Measurements from ENCODE around the gene GJC1.

Gene GJC1

DNA sequence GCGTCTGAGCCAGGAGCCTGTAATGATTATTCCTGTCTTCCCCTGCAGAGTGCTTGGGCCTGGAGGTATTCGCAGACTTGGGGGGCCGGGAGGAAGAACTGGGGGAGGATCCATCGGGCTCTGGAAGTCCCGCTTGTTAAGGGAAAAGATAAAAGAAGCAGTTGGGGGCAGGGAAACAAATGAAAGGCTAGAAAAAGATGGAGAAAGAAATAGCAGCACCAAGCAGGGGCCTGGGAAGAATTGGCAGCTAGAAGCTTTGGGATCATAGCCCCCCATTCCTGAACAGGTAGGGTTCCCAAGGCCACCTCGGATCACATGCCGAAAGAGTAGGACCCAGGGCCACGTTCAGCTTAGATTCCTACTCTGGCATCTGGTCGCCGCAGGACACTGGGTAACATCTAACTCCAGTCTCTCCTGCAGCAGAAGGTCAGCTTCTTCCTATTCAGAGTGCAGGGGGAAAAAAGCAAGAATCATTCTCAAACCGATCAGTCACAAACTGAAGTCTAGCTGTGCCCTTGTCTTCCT, 47.7 kb downstream of the GJC1 start:
- TF ChIP-seq EZH2phosphoT487 (IDR thresholded peaks at IDR 0.05; ENCODE audit: low read depth) = no peak
- TF ChIP-seq, protein P1, sequence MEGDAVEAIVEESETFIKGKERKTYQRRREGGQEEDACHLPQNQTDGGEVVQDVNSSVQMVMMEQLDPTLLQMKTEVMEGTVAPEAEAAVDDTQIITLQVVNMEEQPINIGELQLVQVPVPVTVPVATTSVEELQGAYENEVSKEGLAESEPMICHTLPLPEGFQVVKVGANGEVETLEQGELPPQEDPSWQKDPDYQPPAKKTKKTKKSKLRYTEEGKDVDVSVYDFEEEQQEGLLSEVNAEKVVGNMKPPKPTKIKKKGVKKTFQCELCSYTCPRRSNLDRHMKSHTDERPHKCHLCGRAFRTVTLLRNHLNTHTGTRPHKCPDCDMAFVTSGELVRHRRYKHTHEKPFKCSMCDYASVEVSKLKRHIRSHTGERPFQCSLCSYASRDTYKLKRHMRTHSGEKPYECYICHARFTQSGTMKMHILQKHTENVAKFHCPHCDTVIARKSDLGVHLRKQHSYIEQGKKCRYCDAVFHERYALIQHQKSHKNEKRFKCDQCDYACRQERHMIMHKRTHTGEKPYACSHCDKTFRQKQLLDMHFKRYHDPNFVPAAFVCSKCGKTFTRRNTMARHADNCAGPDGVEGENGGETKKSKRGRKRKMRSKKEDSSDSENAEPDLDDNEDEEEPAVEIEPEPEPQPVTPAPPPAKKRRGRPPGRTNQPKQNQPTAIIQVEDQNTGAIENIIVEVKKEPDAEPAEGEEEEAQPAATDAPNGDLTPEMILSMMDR (IDR thresholded peaks at IDR 0.05; ENCODE audit: low read depth, low read length) = no peak
- H3K4me1 ChIP-seq (ENCODE audit: low read length) = peaks cover 19% of the 10 kb centered on the region
- H2AFZ ChIP-seq (ENCODE audit: low read depth, low read length) = no peak overlapping the region
- H4K20me1 ChIP-seq (ENCODE audit: insufficient read depth, low read length) = no peaks in the 10 kb centered on the region
- H3K9ac ChIP-seq (ENCODE audit: low read length) = no peak overlapping the region
- no peaks in the 10 kb centered on the region for H3K79me2 ChIP-seq (ENCODE audit: low read length)
- no peaks in the 10 kb centered on the region for H3K27me3 ChIP-seq (ENCODE audit: low read depth, low read length)
- H3K9me3 ChIP-seq (ENCODE audit: insufficient read depth, low read length) = no peaks in the 10 kb centered on the region
- H3K27ac ChIP-seq (ENCODE audit: low read length) = no peak overlapping the region
- no peak overlapping the region for H3K4me3 ChIP-seq (ENCODE audit: low read length)
- no peak overlapping the region for H3K4me2 ChIP-seq (ENCODE audit: low read length)
- H3K36me3 ChIP-seq (replicated peaks; ENCODE audit: low read depth, low read length) = no peaks in the 10 kb centered on the region

DNA sequence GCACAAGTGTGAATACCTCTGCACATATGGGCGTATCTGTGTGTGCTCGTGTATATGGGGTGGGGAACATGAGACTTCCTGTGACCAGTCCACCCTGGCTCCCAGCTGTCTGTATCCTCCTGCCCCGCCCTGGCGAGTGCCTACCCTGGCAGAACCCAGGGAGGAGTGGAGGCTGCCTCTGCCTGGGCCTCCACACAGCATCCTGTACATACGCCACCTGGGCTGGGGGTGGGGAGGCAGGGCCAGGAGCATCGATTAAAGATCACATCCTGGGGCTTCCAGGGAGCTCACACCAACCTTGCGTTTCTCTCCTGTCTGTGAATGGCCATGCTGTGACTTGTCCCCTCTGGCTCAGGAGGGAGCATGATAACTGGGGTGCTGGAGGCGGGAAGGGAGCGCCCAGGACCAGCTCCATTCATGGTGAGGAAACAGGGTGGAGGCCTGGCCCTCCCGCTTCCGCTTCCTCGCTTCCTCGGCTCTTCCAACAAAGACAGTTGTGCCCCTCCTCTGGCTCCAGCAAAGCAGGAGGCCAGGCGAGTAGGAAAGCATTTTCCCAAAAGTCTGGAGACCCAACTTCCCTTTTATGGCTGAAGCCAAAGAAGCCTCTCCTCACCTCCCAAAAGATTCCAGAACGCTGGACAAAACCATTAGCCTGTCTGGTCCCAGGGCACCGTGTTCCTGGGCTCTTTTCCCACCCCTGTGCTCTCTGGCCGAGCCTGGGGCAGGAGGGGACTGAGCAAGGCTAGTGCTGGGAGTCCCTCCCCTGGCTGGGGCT, 48.3 kb downstream of the GJC1 start:
- no peaks in the 10 kb centered on the region for H3K79me2 ChIP-seq (ENCODE audit: low read length)
- no peak overlapping the region for H3K4me3 ChIP-seq (ENCODE audit: low read length)
- H3K4me2 ChIP-seq (ENCODE audit: low read length) = no peak overlapping the region
- H3K4me1 ChIP-seq (ENCODE audit: low read length) = peaks cover 19% of the 10 kb centered on the region
- H3K9ac ChIP-seq (ENCODE audit: low read length) = no peak overlapping the region
- H3K27ac ChIP-seq (ENCODE audit: low read length) = no peak overlapping the region
- H3K27me3 ChIP-seq (ENCODE audit: low read depth, low read length) = no peaks in the 10 kb centered on the region
- H3K9me3 ChIP-seq (ENCODE audit: insufficient read depth, low read length) = no peaks in the 10 kb centered on the region
- TF ChIP-seq, protein P1 (IDR thresholded peaks at IDR 0.05; ENCODE audit: low read depth, low read length) = no peak
- no peak for TF ChIP-seq EZH2phosphoT487 (IDR thresholded peaks at IDR 0.05; ENCODE audit: low read depth)
- no peaks in the 10 kb centered on the region for H4K20me1 ChIP-seq (ENCODE audit: insufficient read depth, low read length)
- H3K36me3 ChIP-seq (replicated peaks; ENCODE audit: low read depth, low read length) = no peaks in the 10 kb centered on the region
- H2AFZ ChIP-seq (ENCODE audit: low read depth, low read length) = no peak overlapping the region

DNA sequence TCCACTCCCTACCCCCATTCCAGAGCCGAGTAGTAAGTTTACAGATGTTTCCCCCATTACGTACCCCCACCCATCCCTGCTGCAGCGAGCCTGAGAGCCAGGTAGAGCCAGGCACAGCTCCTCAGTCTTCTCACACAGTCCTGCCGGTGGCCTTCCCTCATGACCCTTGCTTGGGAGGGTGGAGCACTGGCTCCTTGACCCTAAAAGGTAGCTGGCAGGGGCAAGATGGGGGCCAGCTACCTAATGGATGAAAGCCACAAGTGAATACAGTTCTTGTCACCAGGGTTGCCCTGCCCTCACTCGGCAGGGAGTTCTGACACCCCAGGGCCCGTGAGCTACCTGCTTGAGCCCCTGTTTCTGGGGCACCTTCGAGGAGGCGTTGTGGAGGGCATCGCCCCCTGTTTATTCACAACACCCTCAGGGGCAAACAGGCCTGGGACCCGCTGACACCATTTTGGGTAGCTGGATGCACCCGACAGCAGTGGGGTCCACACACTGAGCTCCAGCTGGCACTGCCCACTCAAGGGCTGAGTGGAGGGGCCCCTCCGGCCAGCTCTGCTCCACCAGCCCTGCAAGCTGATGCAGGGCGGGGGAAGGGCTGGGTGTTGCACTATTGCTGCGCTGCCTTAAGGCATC, 49.1 kb downstream of the GJC1 start:
- Histone ChIP-seq H3K4me2 (ENCODE audit: low read length) (no peak overlapping the region), H3K27me3 (ENCODE audit: low read depth, low read length) (no peaks in the 10 kb centered on the region), H3K9ac (ENCODE audit: low read length) (no peak overlapping the region), H3K27ac (ENCODE audit: low read length) (no peak overlapping the region), H4K20me1 (ENCODE audit: insufficient read depth, low read length) (no peaks in the 10 kb centered on the region), H3K36me3 (replicated peaks; ENCODE audit: low read depth, low read length) (no peaks in the 10 kb centered on the region), H2AFZ (ENCODE audit: low read depth, low read length) (peak overlapping the region; percentile 68; the same call in 1 of the 2 replicates), H3K4me1 (ENCODE audit: low read length) (peaks cover 24% of the 10 kb centered on the region), H3K4me3 (ENCODE audit: low read length) (no peak overlapping the region), H3K9me3 (ENCODE audit: insufficient read depth, low read length) (no peaks in the 10 kb centered on the region), H3K79me2 (ENCODE audit: low read length) (no peaks in the 10 kb centered on the region)
- TF ChIP-seq, protein P1 (IDR thresholded peaks at IDR 0.05; ENCODE audit: low read depth, low read length) = no peak
- TF ChIP-seq EZH2phosphoT487 (IDR thresholded peaks at IDR 0.05; ENCODE audit: low read depth) = no peak

DNA sequence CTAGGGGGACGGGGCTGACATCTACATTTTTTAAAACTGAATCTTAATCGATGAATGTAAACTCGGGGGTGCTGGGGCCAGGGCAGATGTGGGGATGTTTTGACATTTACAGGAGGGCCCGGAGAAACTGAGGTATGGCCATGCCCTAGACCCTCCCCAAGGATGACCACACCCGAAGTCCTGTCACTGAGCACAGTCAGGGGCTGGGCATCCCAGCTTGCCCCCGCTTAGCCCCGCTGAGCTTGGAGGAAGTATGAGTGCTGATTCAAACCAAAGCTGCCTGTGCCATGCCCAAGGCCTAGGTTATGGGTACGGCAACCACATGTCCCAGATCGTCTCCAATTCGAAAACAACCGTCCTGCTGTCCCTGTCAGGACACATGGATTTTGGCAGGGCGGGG, 49.9 kb downstream of the GJC1 start:
- Histone ChIP-seq H3K9ac (ENCODE audit: low read length) (peak overlapping the region; percentile 77), H3K36me3 (replicated peaks; ENCODE audit: low read depth, low read length) (no peaks in the 10 kb centered on the region), H2AFZ (ENCODE audit: low read depth, low read length) (peak overlapping the region; percentile 68), H3K4me3 (ENCODE audit: low read length) (peak overlapping the region; percentile 83), H3K9me3 (ENCODE audit: insufficient read depth, low read length) (no peaks in the 10 kb centered on the region), H4K20me1 (ENCODE audit: insufficient read depth, low read length) (no peaks in the 10 kb centered on the region), H3K4me1 (ENCODE audit: low read length) (peaks cover 24% of the 10 kb centered on the region), H3K4me2 (ENCODE audit: low read length) (peak overlapping the region; percentile 98), H3K27ac (ENCODE audit: low read length) (no peak overlapping the region), H3K79me2 (ENCODE audit: low read length) (no peaks in the 10 kb centered on the region), H3K27me3 (ENCODE audit: low read depth, low read length) (no peaks in the 10 kb centered on the region)
- TF ChIP-seq EZH2phosphoT487 (IDR thresholded peaks at IDR 0.05; ENCODE audit: low read depth) = no peak
- TF ChIP-seq, protein P1 (IDR thresholded peaks at IDR 0.05; ENCODE audit: low read depth, low read length) = no peak

Measured in OCI-LY3 (cell line).